Kidney epithelial cell (primary cell): ENCODE data around the gene NR0B2. TPM values are rescaled to one million over a fixed set of nuclear protein-coding genes. Genes with fewer than 3 reads are reported as not detected.
"Not testable (repeated sequence)": the region's sequence is repeated elsewhere in the genome, so short reads cannot be mapped to it uniquely, and the experiment has no call there.

ENCODE experiments used
- DNase-seq: peaks from one replicate; pipeline ENCODE4 v3.0.0-alpha.2; 2010; ENCODE audit warnings: low read depth
- H3K27me3 ChIP-seq: 2 replicates; pipeline ENCODE4 v1.6.0; 2011; ENCODE audit warnings: low read length; ENCODE audit not compliant: control insufficient read depth, insufficient read depth
- H3K36me3 ChIP-seq: 2 replicates; pipeline ENCODE4 v1.5.1; 2011; ENCODE audit warnings: low read length; ENCODE audit not compliant: control insufficient read depth, insufficient read depth
- H3K4me3 ChIP-seq: 2 replicates; pipeline ENCODE4 v1.5.1; 2011; ENCODE audit warnings: low read depth, mild to moderate bottlenecking, control low read depth, low read length
- total RNA-seq: library from RNA; depleted of rRNA; stranded (reverse); fragments of >200 nt; gene quantifications from 2 replicates; pipeline ENCODE4 v1.2.3, GENCODE V29; 2015
- TF ChIP-seq, protein P1 (sequence below): IDR thresholded peaks from 2 replicates; pipeline ENCODE4 v1.5.1; 2011; ENCODE audit warnings: mild to moderate bottlenecking, moderate library complexity, low read length, control low read depth, inconsistent platforms; ENCODE audit not compliant: insufficient read depth, poor library complexity, severe bottlenecking

NR0B2 gene
- total RNA-seq, 1 donor from 2014 or later: not detected

DNA sequence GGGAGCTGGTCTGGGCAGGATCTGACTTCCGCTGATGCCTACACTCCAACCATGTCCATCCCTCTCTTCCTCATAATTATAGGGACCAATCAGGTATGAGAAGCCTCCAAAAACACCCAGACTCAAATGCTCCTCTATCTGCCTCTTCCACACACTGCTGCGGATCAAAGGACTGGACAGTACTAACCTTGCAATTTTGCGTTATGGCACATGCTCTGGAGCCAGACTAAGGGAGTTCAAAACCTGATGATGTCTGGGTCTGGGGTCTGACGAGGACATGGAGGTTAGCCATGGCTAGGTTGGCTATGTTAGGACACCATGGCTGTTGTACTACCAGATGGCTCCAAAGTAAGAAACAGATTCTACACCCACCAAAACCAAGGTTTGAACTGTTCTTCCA lies 34.0 kb downstream of the NR0B2 start:
- TF ChIP-seq, protein P1, sequence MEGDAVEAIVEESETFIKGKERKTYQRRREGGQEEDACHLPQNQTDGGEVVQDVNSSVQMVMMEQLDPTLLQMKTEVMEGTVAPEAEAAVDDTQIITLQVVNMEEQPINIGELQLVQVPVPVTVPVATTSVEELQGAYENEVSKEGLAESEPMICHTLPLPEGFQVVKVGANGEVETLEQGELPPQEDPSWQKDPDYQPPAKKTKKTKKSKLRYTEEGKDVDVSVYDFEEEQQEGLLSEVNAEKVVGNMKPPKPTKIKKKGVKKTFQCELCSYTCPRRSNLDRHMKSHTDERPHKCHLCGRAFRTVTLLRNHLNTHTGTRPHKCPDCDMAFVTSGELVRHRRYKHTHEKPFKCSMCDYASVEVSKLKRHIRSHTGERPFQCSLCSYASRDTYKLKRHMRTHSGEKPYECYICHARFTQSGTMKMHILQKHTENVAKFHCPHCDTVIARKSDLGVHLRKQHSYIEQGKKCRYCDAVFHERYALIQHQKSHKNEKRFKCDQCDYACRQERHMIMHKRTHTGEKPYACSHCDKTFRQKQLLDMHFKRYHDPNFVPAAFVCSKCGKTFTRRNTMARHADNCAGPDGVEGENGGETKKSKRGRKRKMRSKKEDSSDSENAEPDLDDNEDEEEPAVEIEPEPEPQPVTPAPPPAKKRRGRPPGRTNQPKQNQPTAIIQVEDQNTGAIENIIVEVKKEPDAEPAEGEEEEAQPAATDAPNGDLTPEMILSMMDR: no peak
- no peaks in the 10 kb centered on the region for H3K27me3 ChIP-seq
- H3K36me3 ChIP-seq: peaks cover 10% of the 10 kb centered on the region
- DNase-seq: no peak
- H3K4me3 ChIP-seq: no peak overlapping the region

DNA sequence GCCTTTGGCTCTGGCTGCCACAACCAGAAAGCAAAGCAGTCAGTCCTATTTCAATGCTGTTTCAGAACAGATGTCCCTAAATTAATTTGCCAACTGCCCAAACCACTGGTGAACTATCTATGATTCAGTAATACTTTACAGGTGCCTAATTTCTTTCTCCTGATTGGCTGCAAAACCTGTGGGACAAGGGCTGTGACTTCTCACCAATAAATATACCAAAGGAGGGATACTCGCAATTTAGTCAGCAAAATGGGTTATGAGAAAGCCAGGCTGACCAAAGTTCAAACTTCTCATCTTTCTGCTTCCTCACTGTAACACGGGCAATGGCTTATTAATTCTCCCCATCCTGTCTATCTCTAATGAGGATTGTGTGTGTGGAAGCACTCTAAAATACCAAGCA lies 36.4 kb downstream of the NR0B2 start:
- DNase-seq: no peak
- H3K36me3 ChIP-seq: peaks cover 5% of the 10 kb centered on the region
- no peaks in the 10 kb centered on the region for H3K27me3 ChIP-seq
- TF ChIP-seq, protein P1: no peak
- no peak overlapping the region for H3K4me3 ChIP-seq

GRCh38 chr1:26874896-26875295 lies 38.9 kb downstream of the NR0B2 start:
- H3K36me3 ChIP-seq: peaks cover 3% of the 10 kb centered on the region
- DNase-seq: no peak
- no peaks in the 10 kb centered on the region for H3K27me3 ChIP-seq
- no peak overlapping the region for H3K4me3 ChIP-seq
- TF ChIP-seq, protein P1: no peak

- DNase-seq, H3K4me3 ChIP-seq, H3K27me3 ChIP-seq: not testable (repeated sequence)
These were observed 40.7 kb downstream of the NR0B2 start for GRCh38 chr1:26873097-26873496.

DNA sequence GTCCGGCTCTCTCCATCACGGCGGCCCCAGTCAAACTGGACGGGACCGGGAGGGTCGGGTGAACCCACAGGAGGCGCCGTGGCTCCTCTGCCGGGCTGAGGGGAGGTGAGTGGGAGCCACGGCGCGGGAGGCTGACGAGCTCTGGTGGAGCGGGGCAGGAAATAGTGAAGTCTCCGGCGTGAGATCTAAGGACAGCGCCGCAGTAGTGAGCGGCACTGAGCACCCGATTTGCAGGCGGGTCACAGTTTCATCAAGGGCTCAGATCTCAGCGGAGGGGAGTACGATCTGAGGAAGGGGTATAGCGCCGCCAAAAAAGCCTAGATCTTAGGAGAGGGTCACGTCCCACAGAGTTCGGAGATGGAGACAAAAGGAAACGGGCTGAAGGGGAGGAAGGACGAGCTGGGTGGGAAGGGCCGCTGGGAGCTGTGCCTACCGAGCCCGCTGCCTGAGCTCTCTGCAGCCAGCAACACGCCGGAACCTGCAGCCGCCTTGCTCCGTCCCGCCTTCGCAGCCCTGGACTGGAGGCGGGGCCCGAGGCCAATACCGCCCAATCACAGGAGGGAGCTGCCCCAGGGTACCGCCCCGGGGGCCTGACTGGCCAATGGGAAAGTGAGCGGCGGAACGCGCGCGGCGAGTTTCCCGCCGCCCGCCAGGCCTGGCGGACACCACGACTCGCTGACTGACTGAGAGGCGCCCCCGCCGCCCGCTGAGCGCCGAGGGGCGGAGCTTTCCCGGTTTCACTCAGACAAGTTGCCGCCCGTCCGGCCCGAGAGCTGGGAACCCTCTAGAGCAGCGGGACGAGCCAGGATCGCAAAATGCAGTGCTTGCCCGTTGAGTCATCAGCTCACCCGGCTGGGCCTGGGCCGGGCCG lies 48.9 kb downstream of the NR0B2 start:
- Histone ChIP-seq H3K4me3 (peak overlapping the region; percentile 77), H3K27me3 (no peaks in the 10 kb centered on the region), H3K36me3 (no peaks in the 10 kb centered on the region)
- peak; percentile 90 for DNase-seq
- TF ChIP-seq, protein P1: no peak

More at GRCh38 chr1:26873097-26873496, 40.7 kb downstream of the NR0B2 start:
- not testable (repeated sequence) for H3K36me3 ChIP-seq

- DNase-seq: no peak
- Histone ChIP-seq H3K4me3 (peak overlapping the region; percentile 77), H3K27me3 (no peaks in the 10 kb centered on the region), H3K36me3 (no peaks in the 10 kb centered on the region)
- TF ChIP-seq, protein P1: no peak
These were observed 50.1 kb downstream of the NR0B2 start for GRCh38 chr1:26863685-26864077.
